GDM1 (cell line): ENCODE data around the gene PRSS50.
"Not testable (repeated sequence)": the region's sequence is repeated elsewhere in the genome, so short reads cannot be mapped to it uniquely, and the experiment has no call there.

ENCODE experiments used
- DNase-seq: peaks from one replicate; lab custom pipeline; 2025; lab: John Stamatoyannopoulos, UW

PRSS50 gene

DNA sequence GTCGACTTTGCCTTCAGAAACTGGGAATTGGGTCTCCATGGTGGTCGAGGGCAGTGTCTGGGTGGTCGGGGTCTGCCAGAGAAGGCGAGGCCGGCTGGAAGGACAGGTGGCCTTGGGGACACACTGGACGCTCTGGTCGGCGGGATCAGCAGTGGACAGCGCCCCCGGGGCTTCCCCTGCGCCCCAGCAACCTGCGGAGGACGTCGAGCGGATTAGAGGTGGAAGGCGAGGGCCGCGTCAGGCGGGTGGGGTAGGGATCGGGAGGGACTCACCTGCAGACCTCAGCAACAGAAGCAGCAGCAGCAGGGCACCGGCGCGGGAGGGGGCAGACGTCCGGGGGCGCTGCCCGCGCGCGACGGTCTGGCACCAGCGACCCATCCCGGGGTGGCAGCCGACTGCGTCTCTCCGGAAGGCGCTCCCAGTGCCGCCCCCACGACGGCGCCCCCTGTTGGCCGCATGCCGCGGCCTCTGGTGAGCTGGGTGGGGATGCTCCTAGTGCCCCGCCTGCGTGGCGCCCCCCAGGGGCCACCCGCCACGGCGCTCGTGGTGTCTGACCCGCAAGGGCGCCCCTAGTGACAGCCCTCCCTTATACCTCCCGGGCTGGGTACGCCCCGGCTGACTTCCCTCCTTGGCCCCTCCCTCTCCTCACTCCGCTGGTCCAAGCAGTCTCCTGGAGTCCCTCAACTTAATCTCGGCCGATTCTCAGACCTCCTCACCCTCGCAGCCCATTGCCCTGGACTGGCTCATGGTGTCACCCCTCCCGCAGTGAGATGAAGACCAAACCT, at the start of gene PRSS50:
TSS of gene PRSS50 (minus strand) at position 423 of the 785 bp plus-strand sequence. CDS start at position 378, 45 bp downstream.
- no peak for DNase-seq

GRCh38 chr3:46764206-46764605, 46.5 kb upstream of the PRSS50 start:
- no peak for DNase-seq

GRCh38 chr3:46763178-46763577, 45.5 kb upstream of the PRSS50 start:
- DNase-seq: no peak

GRCh38 chr3:46759239-46760167, 41.8 kb upstream of the PRSS50 start:
- DNase-seq: no peak

DNA sequence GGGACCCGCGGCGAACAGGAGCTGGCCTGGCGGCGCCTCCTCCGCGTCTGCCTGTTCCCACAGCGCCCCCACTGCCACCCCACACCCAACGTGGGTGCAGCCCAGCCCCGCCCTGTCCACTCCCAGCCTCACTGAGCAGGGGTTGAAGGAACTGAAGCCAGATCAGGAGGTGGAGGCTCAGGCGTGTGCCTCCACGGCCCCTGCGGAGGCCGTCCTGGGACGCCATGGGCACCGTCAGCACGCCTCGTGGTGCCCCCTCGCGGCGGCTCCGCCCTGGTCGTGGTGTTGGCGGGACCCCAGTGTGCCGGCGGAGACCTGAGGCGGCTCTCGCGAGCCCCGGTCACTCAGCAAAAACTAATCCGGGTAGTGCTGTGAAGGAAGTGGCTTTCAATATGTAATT, 39.0 kb upstream of the PRSS50 start:
- no peak for DNase-seq

GRCh38 chr3:46755646-46756045, 38.0 kb upstream of the PRSS50 start:
- DNase-seq: no peak

DNA sequence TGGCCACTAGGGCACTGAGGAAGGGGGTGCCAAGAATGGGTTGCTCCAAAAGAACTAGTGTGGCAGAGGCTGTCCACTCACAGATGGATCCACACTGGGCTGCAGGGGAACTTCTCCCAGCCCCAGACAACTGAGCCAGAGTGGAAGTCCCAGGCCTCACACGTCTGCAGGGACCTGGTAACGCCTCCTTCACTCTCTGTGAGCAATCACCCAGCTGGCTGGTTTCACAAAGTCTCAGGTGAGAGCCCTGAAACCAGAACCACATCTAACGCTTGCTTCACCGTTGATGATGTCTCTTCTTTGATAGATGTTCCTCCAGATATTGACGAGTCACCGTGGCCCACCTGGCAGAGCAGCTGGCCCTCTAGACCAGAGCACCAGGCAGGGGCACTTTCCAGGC, 35.5 kb upstream of the PRSS50 start:
- not testable (repeated sequence) for DNase-seq

- DNase-seq: no peak
These were observed 32.9 kb upstream of the PRSS50 start for GRCh38 chr3:46750555-46751038.

GRCh38 chr3:46749129-46749528, 31.5 kb upstream of the PRSS50 start:
- DNase-seq: no peak

GRCh38 chr3:46748170-46748569, 30.5 kb upstream of the PRSS50 start:
- DNase-seq: no peak

- no peak for DNase-seq
These were observed 29.0 kb upstream of the PRSS50 start for GRCh38 chr3:46746711-46747110.

DNA sequence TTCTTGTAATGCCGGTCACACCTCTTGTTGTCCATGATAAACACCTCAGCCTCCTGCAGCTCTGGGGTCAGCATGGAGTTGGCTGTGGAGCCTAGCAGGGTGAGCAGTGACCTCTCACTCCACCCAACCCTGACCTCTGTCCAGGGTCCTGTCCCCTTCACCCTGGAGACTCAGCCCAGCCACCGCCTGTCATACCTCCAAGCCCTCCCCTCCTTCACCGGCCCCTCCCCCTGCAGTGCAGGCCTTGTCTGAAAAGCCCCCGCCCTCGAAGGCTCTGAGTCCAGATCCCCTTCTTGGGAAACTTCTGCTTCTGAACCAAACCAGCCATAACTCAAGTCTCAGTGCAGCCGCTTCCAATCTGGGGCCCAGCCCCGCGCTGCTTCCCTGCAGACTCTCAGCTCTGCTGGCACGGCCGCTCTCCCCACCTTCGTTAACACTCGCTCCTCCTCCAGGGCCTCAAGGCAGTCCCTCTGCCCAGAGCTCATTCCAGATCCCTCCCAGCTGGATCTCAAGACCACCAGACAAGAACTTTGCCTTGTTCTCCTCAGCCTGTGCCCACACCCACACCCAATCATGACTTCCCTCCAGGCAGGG, 25.4 kb upstream of the PRSS50 start:
- DNase-seq: no peak

DNA sequence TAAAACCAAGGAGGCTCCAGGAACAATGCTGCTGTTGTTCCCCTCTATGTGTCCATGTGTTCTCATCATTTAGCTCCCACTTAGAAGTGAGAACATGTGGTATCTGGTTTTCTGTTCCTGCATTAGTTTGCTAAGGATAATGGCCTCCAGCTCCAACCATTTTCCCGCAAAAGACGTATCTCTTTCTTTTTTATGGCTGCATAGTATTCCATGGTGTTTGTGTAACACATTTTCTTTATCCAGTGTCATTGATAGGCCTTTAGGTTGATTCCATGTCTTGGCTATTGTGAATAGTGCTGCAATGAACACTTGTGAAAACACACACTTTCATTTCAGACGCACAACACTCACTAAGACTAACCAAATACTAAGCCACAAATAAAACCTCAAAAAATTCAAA, 21.9 kb upstream of the PRSS50 start:
- not testable (repeated sequence) for DNase-seq

- DNase-seq: no peak
These were observed 19.7 kb upstream of the PRSS50 start for GRCh38 chr3:46737329-46737731.

- no peak for DNase-seq
These were observed 18.6 kb upstream of the PRSS50 start for GRCh38 chr3:46736006-46736872.

DNA sequence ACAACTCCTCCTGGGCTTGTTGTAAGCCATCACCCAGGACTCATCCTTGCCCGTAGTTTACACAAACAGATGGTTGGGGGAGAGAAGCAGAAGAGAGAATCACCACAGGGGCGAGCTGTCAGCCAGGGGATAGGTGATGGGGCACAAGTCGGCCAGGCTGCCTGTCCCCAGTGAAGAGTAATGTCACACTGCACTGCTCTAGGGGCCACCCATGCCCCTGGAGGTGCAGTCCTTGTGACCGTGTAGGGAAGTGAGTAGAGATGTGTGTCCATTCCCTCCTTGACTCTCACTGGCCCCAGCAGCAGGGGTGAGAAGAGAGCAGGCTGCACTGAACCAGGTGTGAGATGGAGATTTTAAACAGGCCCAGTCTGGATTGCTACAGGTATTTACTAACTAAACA, 17.1 kb upstream of the PRSS50 start:
- DNase-seq: no peak

DNA sequence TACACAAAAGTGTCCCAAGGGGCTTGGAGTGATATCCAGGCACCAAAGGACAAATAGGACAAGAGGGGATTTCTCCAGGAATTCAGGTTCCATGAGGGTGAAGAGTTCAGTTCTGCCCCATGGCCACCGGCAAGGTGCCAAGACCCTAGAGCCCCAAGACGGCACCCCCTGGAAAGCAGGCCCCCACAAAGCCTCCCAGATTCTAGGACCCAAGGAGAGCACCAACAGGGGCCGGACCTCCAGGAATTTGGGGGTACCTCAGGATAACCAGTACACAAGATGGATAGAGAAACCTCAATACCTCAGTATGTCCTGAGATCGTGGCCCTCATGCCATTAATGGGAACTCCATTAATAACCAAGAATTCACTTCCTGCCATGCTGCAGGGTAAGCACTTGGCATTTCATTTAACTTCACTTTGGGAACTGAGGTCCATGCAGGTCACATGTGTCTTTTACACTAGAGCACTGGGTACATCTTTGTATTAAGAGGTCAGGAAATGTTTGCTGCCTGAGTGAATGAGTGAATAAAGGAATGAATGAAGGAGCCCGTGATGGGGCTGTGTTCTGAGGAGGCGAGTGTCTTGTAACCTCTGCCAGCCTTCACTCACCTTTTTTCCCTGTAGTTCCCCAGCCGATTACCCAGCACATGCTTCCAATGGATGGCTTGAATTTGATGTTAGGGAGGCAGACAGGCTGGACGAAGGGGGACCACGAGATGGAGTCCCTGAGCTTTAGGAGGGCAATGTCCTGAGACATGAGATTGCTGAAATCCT, 15.5 kb upstream of the PRSS50 start:
- no peak for DNase-seq

DNA sequence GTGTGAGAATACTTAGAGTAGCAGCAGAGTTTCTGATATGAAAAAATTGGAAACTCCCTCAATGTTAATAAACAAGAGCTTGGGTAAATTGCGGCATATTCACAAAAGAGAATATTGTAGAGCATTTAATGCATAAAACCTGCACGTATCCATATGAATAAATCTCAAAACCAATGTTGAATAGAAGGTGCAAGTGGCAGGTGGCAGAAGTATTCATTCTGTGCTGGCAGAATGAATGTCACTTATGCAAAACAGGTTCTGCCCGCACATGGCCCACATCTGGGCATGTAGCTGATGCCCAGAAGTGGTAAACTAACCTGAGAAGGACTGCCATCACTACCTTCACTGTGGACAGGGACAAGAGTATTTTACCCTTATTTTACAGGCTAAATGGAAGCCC, 14.1 kb upstream of the PRSS50 start:
- no peak for DNase-seq

DNA sequence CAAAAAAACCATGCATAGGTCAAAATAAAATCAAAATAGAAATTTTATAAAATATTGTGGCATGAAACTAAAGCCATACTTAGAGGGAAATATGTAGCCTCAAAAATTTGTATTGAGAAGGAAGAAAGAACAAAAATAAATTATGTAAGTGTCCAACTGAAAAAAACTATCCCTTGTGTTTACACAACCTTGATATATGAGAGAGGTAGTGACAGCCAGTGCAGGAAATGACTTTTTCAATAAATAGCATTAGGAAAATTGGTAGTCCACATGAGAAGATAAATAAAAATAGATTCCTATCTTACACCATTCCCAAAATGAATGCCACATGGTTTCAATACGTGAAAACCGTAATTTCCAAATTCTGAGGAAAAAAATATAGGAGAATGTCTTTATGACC, 13.2 kb upstream of the PRSS50 start:
- no peak for DNase-seq

DNA sequence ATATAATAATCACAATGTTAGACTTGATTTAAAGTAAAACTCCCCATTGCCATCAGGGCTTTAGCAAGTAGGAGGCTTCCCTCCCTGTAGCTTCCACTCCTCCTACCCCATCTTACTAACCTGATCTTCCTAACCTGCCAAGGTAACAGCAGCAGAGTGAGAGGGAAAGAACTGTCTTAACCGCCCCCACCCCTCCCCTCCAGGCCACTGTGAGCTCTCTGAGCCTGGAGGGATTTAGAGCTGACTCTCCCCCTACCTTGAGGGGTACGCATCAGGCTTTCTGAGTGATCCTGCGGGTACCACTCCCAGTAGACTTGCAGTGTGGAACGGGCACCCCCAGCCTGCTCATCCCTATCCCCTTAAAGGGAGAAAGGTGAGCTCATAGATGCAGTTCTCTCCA, 11.4 kb upstream of the PRSS50 start:
- no peak for DNase-seq
